IMR-90 (cell line): Measurements from ENCODE around the gene PCDHGC4. TPM values are rescaled to one million over a fixed set of nuclear protein-coding genes. Genes with fewer than 3 reads are reported as not detected.

Source experiments
- ATAC-seq: fragments of 200-7000 bp; cut with Tn5 transposase; 2 replicates; pipeline ENCODE4 v1.9.1; 2020; ENCODE audit warnings: low read depth, mild to moderate bottlenecking, moderate library complexity
- BruUV-seq: library from RNA; stranded (reverse); fragments of 400-500 nt; replicated peaks from 2 replicates; lab custom pipeline; 2021; lab: Mats Ljungman, UMichigan
- CTCF ChIA-PET: fragments of 300-600 bp; formaldehyde crosslinking; extraction: SDS; loops from one replicate; lab custom pipeline; 2021; ENCODE audit warnings: antibody characterized with exemption; lab: Yijun Ruan, JAX
- POLR2A ChIA-PET: fragments of 300-600 bp; sonication (Branson Sonifier 250); formaldehyde crosslinking; loops from one replicate; lab custom pipeline; 2022; ENCODE audit warnings: antibody characterized with exemption; ENCODE audit not compliant: unreplicated experiment; lab: Charles Lee
- DNase-seq: peaks from one replicate; pipeline ENCODE4 v3.0.0; 2013
- H2AFZ ChIP-seq: replicated peaks from 2 replicates; pipeline ENCODE3; 2013; ENCODE audit warnings: low read length, mild to moderate bottlenecking; ENCODE audit not compliant: poor library complexity
- H2AK5ac ChIP-seq: 2 replicates; pipeline ENCODE4 v1.6.1; 2013; ENCODE audit warnings: low read depth, low read length, inconsistent platforms
- H2AK9ac ChIP-seq: replicated peaks from 2 replicates; pipeline ENCODE3; 2013; ENCODE audit warnings: mild to moderate bottlenecking, low read depth, low read length, moderate library complexity; ENCODE audit not compliant: poor library complexity
- H2BK120ac ChIP-seq: 2 replicates; pipeline ENCODE4 v1.6.1; 2013; ENCODE audit warnings: low read depth, low read length, inconsistent platforms
- H2BK15ac ChIP-seq: 3 replicates; pipeline ENCODE4 v1.6.1; 2013; ENCODE audit warnings: low read depth, low read length, inconsistent platforms
- H2BK20ac ChIP-seq: 2 replicates; pipeline ENCODE4 v1.6.1; 2013; ENCODE audit warnings: low read depth, mild to moderate bottlenecking, inconsistent platforms, low read length, moderate library complexity
- H2BK5ac ChIP-seq: 2 replicates; pipeline ENCODE4 v1.6.1; 2013; ENCODE audit warnings: mild to moderate bottlenecking, low read depth, low read length, inconsistent platforms; ENCODE audit not compliant: poor library complexity, severe bottlenecking
- H3K14ac ChIP-seq: replicated peaks from 2 replicates; pipeline ENCODE4 v1.6.1; 2013; ENCODE audit warnings: low read depth, low read length, inconsistent platforms
- H3K18ac ChIP-seq: 2 replicates; pipeline ENCODE4 v1.6.1; 2013; ENCODE audit warnings: low read depth, low read length, control low read depth
- H3K23ac ChIP-seq: 2 replicates; pipeline ENCODE4 v1.6.1; 2013; ENCODE audit warnings: low read depth, low read length, inconsistent platforms
- H3K27ac ChIP-seq: 2 replicates; pipeline ENCODE4 v1.5.1; 2013; ENCODE audit warnings: mild to moderate bottlenecking, control low read depth, low read length; ENCODE audit not compliant: insufficient read depth
- H3K27me3 ChIP-seq: 2 replicates; pipeline ENCODE4 v1.6.1; 2013; ENCODE audit warnings: low read length; ENCODE audit not compliant: control insufficient read depth, insufficient read depth
- H3K36me3 ChIP-seq: 2 replicates; pipeline ENCODE4 v1.6.1; 2013; ENCODE audit warnings: low read length, mixed read lengths; ENCODE audit not compliant: control insufficient read depth, insufficient read depth
- H3K4ac ChIP-seq: 2 replicates; pipeline ENCODE4 v1.6.1; 2013; ENCODE audit warnings: low read depth, low read length, inconsistent platforms
- H3K4me1 ChIP-seq: 2 replicates; pipeline ENCODE4 v1.6.1; 2013; ENCODE audit warnings: low read length, mixed read lengths; ENCODE audit not compliant: control insufficient read depth, insufficient read depth
- H3K4me2 ChIP-seq: 2 replicates; pipeline ENCODE4 v1.6.1; 2013; ENCODE audit warnings: low read depth, mild to moderate bottlenecking, control low read depth, low read length, moderate library complexity
- H3K4me3 ChIP-seq: 2 replicates; pipeline ENCODE4 v1.5.1; 2013; ENCODE audit warnings: low read depth, mild to moderate bottlenecking, control low read depth, low read length, moderate library complexity; ENCODE audit not compliant: insufficient read depth
- H3K56ac ChIP-seq: 2 replicates; pipeline ENCODE4 v1.6.1; 2013; ENCODE audit warnings: low read length, inconsistent platforms; ENCODE audit not compliant: insufficient read depth; ENCODE audit errors: extremely low read depth
- H3K79me1 ChIP-seq, 2 experiments: 2 replicates each; pipeline ENCODE4 v1.6.1; 2013; ENCODE audit warnings: low read length in 2 of 2, inconsistent platforms in 1 of 2, low read depth in 1 of 2
- H3K9ac ChIP-seq: 2 replicates; pipeline ENCODE4 v1.6.1; 2013; ENCODE audit warnings: low read depth, low read length, control low read depth
- H3K9me1 ChIP-seq: 2 replicates; pipeline ENCODE4 v1.6.1; 2013; ENCODE audit warnings: low read length, inconsistent platforms; ENCODE audit not compliant: insufficient read depth
- H3K9me3 ChIP-seq: 2 replicates; pipeline ENCODE4 v1.6.1; 2013; ENCODE audit warnings: low read length; ENCODE audit not compliant: control insufficient read depth, insufficient read depth
- H4K20me1 ChIP-seq: 2 replicates; pipeline ENCODE4 v1.6.1; 2013; ENCODE audit warnings: low read length, inconsistent platforms; ENCODE audit not compliant: insufficient read depth
- H4K5ac ChIP-seq: 2 replicates; pipeline ENCODE4 v1.6.1; 2013; ENCODE audit warnings: mild to moderate bottlenecking, low read depth, low read length, control low read depth
- H4K8ac ChIP-seq, 2 experiments: 2 replicates each; pipeline ENCODE4 v1.6.1; 2013; ENCODE audit warnings: low read depth in 2 of 2, low read length in 2 of 2, control low read depth in 1 of 2, inconsistent platforms in 1 of 2
- H4K91ac ChIP-seq: 2 replicates; pipeline ENCODE4 v1.6.1; 2013; ENCODE audit warnings: low read depth, low read length, inconsistent platforms; ENCODE audit not compliant: insufficient read depth
- BHLHE40 ChIP-seq: fragments of 150-350 bp; IDR thresholded peaks from 2 replicates; pipeline ENCODE4 v1.6.1; 2016; ENCODE audit warnings: mild to moderate bottlenecking, low read depth, low read length
- CEBPB ChIP-seq: IDR thresholded peaks from 2 replicates; pipeline ENCODE4 v1.6.1; 2012; ENCODE audit warnings: low read depth, low read length, improper control_type of control experiment
- ELK1 ChIP-seq: fragments of 150-350 bp; IDR thresholded peaks from 2 replicates; pipeline ENCODE4 v1.6.1; 2016; ENCODE audit warnings: low read depth, mild to moderate bottlenecking, low read length, moderate library complexity, borderline replicate concordance
- MAFK ChIP-seq: IDR thresholded peaks from 2 replicates; pipeline ENCODE4 v1.6.1; 2012; ENCODE audit warnings: low read depth, low read length, improper control_type of control experiment
- MAZ ChIP-seq: IDR thresholded peaks from 2 replicates; pipeline ENCODE4 v1.6.1; 2012; ENCODE audit warnings: low read depth, mild to moderate bottlenecking, low read length, improper control_type of control experiment, moderate library complexity, borderline replicate concordance
- NFE2L2 ChIP-seq: fragments of 150-350 bp; IDR thresholded peaks from 2 replicates; pipeline ENCODE4 v1.6.1; 2016; ENCODE audit warnings: low read depth, mild to moderate bottlenecking, low read length
- POLR2A ChIP-seq: IDR thresholded peaks from 2 replicates; pipeline ENCODE4 v1.6.1; 2012; ENCODE audit warnings: mild to moderate bottlenecking, low read depth, low read length
- RAD21 ChIP-seq: IDR thresholded peaks from 2 replicates; pipeline ENCODE4 v1.6.1; 2012; ENCODE audit warnings: low read length, improper control_type of control experiment
- RCOR1 ChIP-seq: IDR thresholded peaks from 2 replicates; pipeline ENCODE4 v1.6.1; 2012; ENCODE audit warnings: mild to moderate bottlenecking, low read length, improper control_type of control experiment; ENCODE audit not compliant: insufficient replicate concordance
- RFX5 ChIP-seq: IDR thresholded peaks from 2 replicates; pipeline ENCODE4 v1.8.0; 2012; ENCODE audit warnings: low read depth, mild to moderate bottlenecking, low read length, moderate library complexity
- SMC3 ChIP-seq: fragments of 150-350 bp; IDR thresholded peaks from 2 replicates; pipeline ENCODE4 v1.6.1; 2016; ENCODE audit warnings: low read depth, mild to moderate bottlenecking, antibody characterized with exemption, low read length, moderate library complexity
- USF2 ChIP-seq: fragments of 150-350 bp; IDR thresholded peaks from 2 replicates; pipeline ENCODE4 v1.6.1; 2017; ENCODE audit warnings: mild to moderate bottlenecking, antibody characterized with exemption, low read length, low read depth
- WGBS, 2 experiments: methylation state at CpG; one replicate each; pipeline versions ENCODE4 v1.1.5 to v1.1.7; 2013; ENCODE audit warnings: missing lambda C conversion rate in 2 of 2; ENCODE audit not compliant: insufficient read length in 1 of 2; ENCODE audit errors: extremely low coverage in 2 of 2; 5-methylcytosine and 5-hydroxymethylcytosine counted together
- dilution Hi-C: fragments of 300-500 bp; cut with HindIII; formaldehyde crosslinking; loops from one replicate; pipeline ENCODE4 v1.14.3; 2018; ENCODE audit warnings: low sequenced_read_pairs; ENCODE audit not compliant: unreplicated experiment
- in situ Hi-C: fragments of 300-500 bp; cut with MboI; formaldehyde crosslinking; loops from 3 replicates; pipeline ENCODE4 v1.14.3; 2019; ENCODE audit warnings: low sequenced_read_pairs, inconsistent platforms, mixed read lengths
- intact Hi-C: fragments of 100-400 bp; cut with micrococcal nuclease; formaldehyde crosslinking; loops from 2 replicates; pipeline ENCODE4 v1.10.0; 2022
- polyA plus RNA-seq, 3 experiments: library from polyadenylated mRNA; depleted of rRNA; stranded (reverse); fragments of >200 nt; gene quantifications; 2 replicates each; pipeline ENCODE4 v1.2.3, GENCODE V29; 2012; ENCODE audit warnings: low replicate concordance in 1 of 3
- total RNA-seq: library from RNA; depleted of rRNA; stranded (reverse); fragments of >200 nt; gene quantifications from 2 replicates; pipeline ENCODE4 v1.2.3, GENCODE V29; 2012
- TF ChIP-seq, protein P1 (sequence below): conservative IDR thresholded peaks from 2 replicates; pipeline ENCODE4 v1.5.1; 2012; ENCODE audit warnings: mild to moderate bottlenecking, low read depth, low read length, improper control_type of control experiment

PCDHGC4 gene
- total and polyA plus RNA-seq, 2 of the 4 experiments (the other 2 are of a cell fraction): 0.65 to 1.6 TPM

DNA sequence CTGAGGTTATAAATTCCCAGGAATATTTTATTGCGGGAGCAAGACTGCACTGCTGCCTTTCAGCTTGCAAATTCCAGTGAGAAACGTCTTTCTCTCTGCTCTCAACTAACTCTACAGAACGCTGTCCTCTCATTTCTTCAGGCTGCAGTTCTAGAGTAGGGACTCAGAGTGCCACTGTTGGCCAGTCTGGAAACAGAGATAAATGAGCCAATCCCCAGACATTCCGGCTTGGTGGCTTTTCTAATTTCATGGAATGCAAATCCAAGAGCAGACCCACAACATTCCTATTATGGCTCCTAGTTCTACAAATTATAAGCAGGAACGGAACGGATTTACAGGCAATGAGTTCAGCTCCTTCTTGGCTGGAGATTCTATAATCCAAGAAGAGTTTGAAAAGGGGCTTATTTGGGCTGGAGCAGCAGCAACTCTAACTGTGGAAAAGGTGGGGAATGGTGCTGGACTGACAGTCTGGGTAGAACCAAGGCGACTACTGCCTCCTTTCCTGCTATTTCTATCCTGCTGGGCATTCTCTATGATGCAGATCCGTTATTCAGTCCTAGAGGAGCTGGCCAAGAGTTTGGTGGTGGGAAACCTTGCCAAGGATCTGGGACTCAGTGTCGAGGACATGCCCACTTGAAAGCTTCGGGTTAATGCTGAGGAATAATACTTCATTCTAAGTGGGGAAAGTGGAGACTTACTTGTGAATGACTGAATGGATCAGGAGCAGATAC is 45.3 kb upstream of the PCDHGC4 start (continued):
- TF ChIP-seq RAD21: no peak

- no peak overlapping the region for H2AFZ ChIP-seq
- H3K14ac ChIP-seq: no peak overlapping the region
- H2AK9ac ChIP-seq: no peak overlapping the region
- in situ Hi-C loops: no loop called here
- no peak overlapping the region for H3K4me3 ChIP-seq
- H3K18ac ChIP-seq: no peak overlapping the region
- dilution Hi-C loops: no loop called here
- H4K8ac ChIP-seq: no peak overlapping the region
- ATAC-seq (no peak), DNase-seq (no peak)
- peaks cover 10% of the 10 kb centered on the region; the same call in 1 of the 2 replicates for H3K9me3 ChIP-seq
- H3K56ac ChIP-seq: no peak overlapping the region
- intact Hi-C loops: no loop called here
- no peak overlapping the region for H2BK5ac ChIP-seq
- H3K4me2 ChIP-seq: no peak overlapping the region
- H4K5ac ChIP-seq: no peak overlapping the region
- POLR2A ChIA-PET: no interaction called here
- H3K23ac ChIP-seq: no peak overlapping the region
- no TSS peak for BruUV-seq
- no peaks in the 10 kb centered on the region for H3K9me1 ChIP-seq
- no peak overlapping the region for H2BK120ac ChIP-seq
- no peaks in the 10 kb centered on the region for H4K20me1 ChIP-seq
- peaks cover 11% of the 10 kb centered on the region for H3K36me3 ChIP-seq
- no peak overlapping the region for H3K9ac ChIP-seq
- no peak overlapping the region for H2AK5ac ChIP-seq
- no peak overlapping the region for H3K4ac ChIP-seq
- H2BK15ac ChIP-seq: no peak overlapping the region
- whole genome bisulfite sequencing, 2 experiments: 93% methylated on average over 3 of the region's 9 CpGs; no CpG with 5 or more reads in 1 of the 2 experiments
- H3K27me3 ChIP-seq: no peaks in the 10 kb centered on the region
- H2BK20ac ChIP-seq: no peak overlapping the region
- CTCF ChIA-PET: interaction anchor here (0.8 kb wide), 1 partner anchor 10 kb away, joined by 3 read pairs; the partner anchor contains the start of gene PCDHGA12
- no peak overlapping the region for H4K91ac ChIP-seq
- peaks cover 28 to 33% of the 10 kb centered on the region in 2 experiments for H3K79me1 ChIP-seq
- peaks cover 2% of the 10 kb centered on the region; the same call in 1 of the 2 replicates for H3K4me1 ChIP-seq
- H3K27ac ChIP-seq: no peak overlapping the region
- TF ChIP-seq RAD21 (no peak), RFX5 (no peak), SMC3 (no peak), POLR2A (no peak), MAFK (no peak), NFE2L2 (no peak), ELK1 (no peak), RCOR1 (no peak), CEBPB (no peak), BHLHE40 (no peak), USF2 (no peak), MAZ (no peak)
- TF ChIP-seq, protein P1, sequence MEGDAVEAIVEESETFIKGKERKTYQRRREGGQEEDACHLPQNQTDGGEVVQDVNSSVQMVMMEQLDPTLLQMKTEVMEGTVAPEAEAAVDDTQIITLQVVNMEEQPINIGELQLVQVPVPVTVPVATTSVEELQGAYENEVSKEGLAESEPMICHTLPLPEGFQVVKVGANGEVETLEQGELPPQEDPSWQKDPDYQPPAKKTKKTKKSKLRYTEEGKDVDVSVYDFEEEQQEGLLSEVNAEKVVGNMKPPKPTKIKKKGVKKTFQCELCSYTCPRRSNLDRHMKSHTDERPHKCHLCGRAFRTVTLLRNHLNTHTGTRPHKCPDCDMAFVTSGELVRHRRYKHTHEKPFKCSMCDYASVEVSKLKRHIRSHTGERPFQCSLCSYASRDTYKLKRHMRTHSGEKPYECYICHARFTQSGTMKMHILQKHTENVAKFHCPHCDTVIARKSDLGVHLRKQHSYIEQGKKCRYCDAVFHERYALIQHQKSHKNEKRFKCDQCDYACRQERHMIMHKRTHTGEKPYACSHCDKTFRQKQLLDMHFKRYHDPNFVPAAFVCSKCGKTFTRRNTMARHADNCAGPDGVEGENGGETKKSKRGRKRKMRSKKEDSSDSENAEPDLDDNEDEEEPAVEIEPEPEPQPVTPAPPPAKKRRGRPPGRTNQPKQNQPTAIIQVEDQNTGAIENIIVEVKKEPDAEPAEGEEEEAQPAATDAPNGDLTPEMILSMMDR: no peak
Observed at GRCh38 chr5:141440341-141440740, 44.5 kb upstream of the PCDHGC4 start.
